HG03097 (cell line): Measurements from ENCODE around the gene ZNF79.

Experiments used
- ATAC-seq: cut with Tn5 transposase; IDR thresholded peaks from one replicate; pipeline ENCODE4 v1.9.1; 2021; ENCODE audit not compliant: unreplicated experiment, low FRiP score

Gene ZNF79

DNA sequence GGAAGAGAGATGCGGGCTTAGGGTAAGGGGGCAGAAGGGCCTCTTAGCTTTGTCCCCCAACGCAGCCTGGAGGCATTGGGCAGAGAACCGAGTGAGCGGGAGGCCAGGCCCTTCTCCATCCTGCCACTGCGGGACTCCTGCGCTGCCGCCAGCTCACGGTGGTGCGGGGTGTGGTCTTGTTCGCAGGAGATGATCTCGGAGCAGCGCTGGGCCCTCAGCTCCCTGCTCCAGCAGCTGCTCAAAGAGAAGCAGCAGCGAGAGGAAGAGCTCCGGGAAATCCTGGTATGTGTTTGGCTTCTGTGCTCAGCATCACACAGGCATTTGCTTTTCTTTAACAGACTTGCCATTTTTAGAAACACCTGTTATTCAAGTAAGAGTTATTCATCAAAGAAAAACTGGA, 68.4 kb downstream of the ZNF79 start:
- no peak for ATAC-seq

DNA sequence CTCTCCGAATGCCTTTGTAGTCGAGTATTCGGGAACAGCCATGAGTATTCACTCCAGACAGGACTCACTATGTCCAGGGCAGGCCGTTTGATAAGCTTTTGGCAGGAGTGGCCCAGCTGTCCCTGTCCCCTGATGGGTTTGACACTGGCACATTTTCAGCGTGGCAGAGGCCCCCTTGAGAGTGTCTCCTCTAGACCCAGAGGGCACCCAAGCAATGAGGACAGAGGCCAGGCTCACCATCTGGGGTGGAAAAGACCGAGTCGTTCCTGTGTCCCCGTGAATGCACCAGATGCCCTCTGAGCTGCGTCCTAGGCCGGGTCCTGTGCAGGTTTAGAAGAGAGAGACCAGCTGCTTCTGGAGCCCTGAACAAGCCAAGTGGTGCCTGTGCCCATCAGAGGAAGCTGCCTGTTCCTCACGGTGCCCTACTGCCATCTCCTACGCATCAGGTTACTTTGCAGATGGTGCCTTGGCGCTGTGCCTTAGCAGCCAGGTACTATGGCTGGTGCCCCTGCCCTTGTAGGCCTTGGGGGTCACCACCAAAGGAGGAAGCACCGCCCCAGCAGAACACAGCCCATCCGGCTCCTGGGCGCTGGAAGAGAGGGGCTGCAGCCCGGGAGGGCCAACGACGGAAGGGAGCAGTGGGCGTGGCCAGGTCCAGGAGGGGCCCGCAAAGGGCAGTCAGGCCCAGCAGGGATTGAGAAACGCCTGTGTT, 69.6 kb downstream of the ZNF79 start:
- ATAC-seq: no peak

DNA sequence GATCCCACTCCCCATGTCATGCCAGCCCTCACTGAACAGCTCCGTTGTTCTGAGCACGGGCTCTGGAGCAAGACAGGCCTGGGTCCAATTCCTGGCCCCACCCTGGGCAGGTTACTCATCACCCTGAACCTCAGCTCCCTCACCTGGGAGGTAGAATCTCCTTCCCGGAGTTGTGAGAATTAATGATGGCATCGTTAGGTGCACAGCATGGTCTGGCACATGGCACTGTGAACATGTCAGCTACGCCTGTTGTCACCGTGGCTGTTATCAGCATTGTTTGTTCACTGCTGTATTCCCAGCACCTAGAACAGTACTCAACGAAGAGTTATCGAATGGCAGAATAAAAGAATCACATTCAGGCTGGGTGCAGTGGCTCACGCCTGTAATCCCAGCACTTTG, 70.1 kb downstream of the ZNF79 start:
- ATAC-seq: no peak
